Fibroblast of mammary gland (primary cell): ENCODE results near the gene GPBAR1.
A peak's percentile ranks its signal among the peaks of the same experiment; 100 is the strongest.

Experiments used
- DNase-seq: peaks from one replicate; pipeline ENCODE4 v3.0.0-alpha.2; 2010; ENCODE audit warnings: low read depth
- H3K4me3 ChIP-seq: 2 replicates; pipeline ENCODE4 v1.5.1; 2011; ENCODE audit warnings: low read depth, mild to moderate bottlenecking, low read length, moderate library complexity; ENCODE audit not compliant: control insufficient read depth
- TF ChIP-seq, protein P1 (sequence below): conservative IDR thresholded peaks from 2 replicates; pipeline ENCODE4 v1.5.1; 2011; ENCODE audit warnings: low read depth, low read length, inconsistent platforms; ENCODE audit not compliant: control insufficient read depth, insufficient read depth

The GPBAR1 gene

GRCh38 chr2:218276986-218277755 is 16.4 kb downstream of the GPBAR1 start:
- no peak overlapping the region for H3K4me3 ChIP-seq
- TF ChIP-seq, protein P1, sequence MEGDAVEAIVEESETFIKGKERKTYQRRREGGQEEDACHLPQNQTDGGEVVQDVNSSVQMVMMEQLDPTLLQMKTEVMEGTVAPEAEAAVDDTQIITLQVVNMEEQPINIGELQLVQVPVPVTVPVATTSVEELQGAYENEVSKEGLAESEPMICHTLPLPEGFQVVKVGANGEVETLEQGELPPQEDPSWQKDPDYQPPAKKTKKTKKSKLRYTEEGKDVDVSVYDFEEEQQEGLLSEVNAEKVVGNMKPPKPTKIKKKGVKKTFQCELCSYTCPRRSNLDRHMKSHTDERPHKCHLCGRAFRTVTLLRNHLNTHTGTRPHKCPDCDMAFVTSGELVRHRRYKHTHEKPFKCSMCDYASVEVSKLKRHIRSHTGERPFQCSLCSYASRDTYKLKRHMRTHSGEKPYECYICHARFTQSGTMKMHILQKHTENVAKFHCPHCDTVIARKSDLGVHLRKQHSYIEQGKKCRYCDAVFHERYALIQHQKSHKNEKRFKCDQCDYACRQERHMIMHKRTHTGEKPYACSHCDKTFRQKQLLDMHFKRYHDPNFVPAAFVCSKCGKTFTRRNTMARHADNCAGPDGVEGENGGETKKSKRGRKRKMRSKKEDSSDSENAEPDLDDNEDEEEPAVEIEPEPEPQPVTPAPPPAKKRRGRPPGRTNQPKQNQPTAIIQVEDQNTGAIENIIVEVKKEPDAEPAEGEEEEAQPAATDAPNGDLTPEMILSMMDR: peak; percentile 16
- DNase-seq: no peak

- TF ChIP-seq, protein P1: no peak
These were observed 17.1 kb downstream of the GPBAR1 start for GRCh38 chr2:218277921-218278320.

DNA sequence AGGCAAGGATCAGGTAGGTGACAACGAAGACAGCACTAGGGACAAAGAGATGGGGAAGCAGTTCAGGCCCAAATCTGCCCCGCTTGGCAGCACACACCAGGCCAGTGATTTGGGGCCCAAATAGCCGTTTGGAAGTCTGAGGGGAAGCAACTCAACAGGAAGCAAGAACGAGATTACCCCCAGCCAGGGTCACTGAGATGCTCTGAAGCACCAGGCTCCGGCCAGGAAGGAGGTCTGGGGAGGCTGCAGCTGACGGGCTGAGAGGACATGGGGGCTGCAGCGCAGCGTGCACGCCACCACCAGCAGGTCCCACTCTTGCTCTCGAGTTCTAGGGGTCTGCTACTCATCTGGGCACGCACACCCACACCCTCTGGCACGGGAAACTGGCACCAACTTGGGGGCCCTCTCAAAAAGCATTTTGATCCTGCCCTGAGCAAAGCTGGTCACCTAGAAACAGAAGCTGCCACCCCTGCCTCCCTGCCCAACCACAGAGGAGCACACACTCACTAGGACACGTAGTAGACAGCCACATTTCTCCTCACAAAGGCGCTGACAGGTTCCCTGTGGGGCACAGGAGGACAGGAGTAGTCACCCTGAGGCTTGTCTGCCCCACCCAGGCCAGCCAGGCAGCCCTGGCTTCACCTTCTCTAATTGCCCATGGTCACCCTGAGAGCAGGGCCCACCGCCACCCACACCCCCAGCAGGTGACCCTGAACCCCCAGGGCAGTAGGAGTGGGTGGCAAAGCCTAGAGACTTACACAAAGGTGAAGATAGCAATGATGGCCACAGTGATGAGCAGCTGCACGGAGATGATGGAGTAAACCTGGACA is 17.9 kb downstream of the GPBAR1 start:
- TF ChIP-seq, protein P1: no peak
- H3K4me3 ChIP-seq: no peak overlapping the region
- DNase-seq: no peak

More at GRCh38 chr2:218277921-218278320, 17.1 kb downstream of the GPBAR1 start:
- H3K4me3 ChIP-seq: no peak overlapping the region
- DNase-seq: no peak

- no peak for DNase-seq
These were observed 19.6 kb downstream of the GPBAR1 start for GRCh38 chr2:218280260-218280870.

DNA sequence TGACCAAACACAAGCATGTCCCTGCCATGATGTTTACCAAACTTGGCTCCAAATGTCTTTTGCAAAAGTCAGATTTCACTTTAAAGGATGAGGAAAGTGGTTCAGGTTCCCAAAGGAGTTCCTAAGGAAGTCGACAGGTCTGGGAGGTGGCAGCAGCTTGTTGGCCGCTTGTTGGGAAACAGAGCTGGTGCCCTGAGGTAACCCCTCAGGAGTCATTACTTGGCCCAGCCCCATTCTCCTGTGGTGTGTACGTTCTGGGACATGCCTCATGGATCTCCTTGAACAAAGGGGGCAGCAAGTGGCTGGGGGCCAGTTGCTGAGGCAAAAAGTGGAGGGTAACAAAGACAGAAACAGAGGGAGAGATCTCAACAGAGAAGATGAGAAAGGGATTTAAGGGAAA is 20.6 kb downstream of the GPBAR1 start:
- TF ChIP-seq, protein P1: no peak
- no peak overlapping the region for H3K4me3 ChIP-seq
- peak; percentile 53 for DNase-seq

More at GRCh38 chr2:218280260-218280870, 19.6 kb downstream of the GPBAR1 start:
- TF ChIP-seq, protein P1: no peak
- no peak overlapping the region for H3K4me3 ChIP-seq

DNA sequence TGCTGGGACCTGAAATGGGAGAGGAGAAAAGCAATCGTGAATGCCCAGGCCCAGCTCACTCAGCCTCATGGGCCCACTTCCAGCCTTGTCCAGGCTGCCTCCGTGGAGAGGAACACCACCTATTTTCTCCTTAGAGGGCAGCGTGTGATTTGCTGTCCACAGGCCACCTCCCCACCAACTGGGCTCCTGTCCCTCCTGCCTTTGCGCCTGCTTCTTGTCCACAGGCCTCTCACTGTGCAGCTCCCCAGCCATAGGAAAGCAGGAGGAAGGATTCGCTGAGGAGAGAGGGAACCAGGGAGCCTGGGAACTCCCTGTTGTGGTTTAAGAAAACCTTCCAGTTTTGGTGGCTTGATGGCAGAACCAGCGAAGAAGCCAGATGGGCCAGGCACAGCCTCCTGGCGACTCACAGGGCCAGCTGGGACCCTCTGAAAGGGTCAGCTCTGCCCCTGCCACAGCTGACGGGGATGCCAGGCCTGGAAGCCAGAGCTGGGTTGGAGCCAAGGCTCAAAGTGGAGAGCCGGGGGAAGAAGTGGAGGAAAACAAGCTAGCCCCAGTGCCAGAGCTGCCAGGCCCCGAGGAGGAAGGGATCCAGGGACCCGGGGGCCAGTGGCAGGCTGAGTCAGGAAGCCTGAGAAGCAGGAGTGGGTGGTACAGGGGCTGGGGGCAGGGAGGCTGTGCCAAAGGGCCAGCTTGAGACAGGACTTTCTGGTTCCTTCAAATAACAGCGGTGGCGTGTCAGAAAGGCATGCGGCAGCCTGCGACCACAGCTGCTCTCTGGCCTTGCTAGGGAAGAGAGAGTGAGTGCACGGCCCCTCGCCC is 21.6 kb downstream of the GPBAR1 start:
- TF ChIP-seq, protein P1: no peak
- no peak overlapping the region for H3K4me3 ChIP-seq
- peak; percentile 61 for DNase-seq
